Measurements from ENCODE around the gene CPVL. TPM values are rescaled to one million over a fixed set of nuclear protein-coding genes. Genes with fewer than 3 reads are reported as not detected.

CPVL gene
- total RNA-seq, 1 donor from 2014 or later = 22.2 TPM

GRCh38 chr7:29013931-29014330 lies 132.4 kb downstream of the CPVL start:
- Histone ChIP-seq H3K9me3 (ENCODE audit: insufficient read depth, low read depth, low read length) (peaks cover 2% of the 10 kb centered on the region), H3K4me3 (ENCODE audit: insufficient read depth, low read depth, low read length) (no peak overlapping the region), H3K79me2 (ENCODE audit: insufficient read depth, low read length) (no peaks in the 10 kb centered on the region), H3K27me3 (ENCODE audit: insufficient read depth, low read length) (no peaks in the 10 kb centered on the region), H4K20me1 (ENCODE audit: insufficient read depth, low read length) (no peaks in the 10 kb centered on the region), H3K4me2 (ENCODE audit: low read length) (no peak overlapping the region), H2AFZ (ENCODE audit: low read depth, low read length) (no peak overlapping the region), H3K4me1 (ENCODE audit: insufficient read depth, low read length) (no peaks in the 10 kb centered on the region), H3K27ac (ENCODE audit: low read depth, low read length) (no peak overlapping the region), H3K36me3 (ENCODE audit: insufficient read depth, low read length) (no peaks in the 10 kb centered on the region), H3K9ac (ENCODE audit: low read length) (no peak overlapping the region)
- H3K36me3 Mint-ChIP-seq (ENCODE audit: low read depth, unreplicated experiment) = no peaks in the 10 kb centered on the region
- TF ChIP-seq EZH2 (IDR thresholded peaks at IDR 0.05; ENCODE audit: insufficient read depth, low read length) = no peak
- no peak for TF ChIP-seq CTCF (IDR thresholded peaks at IDR 0.05; ENCODE audit: insufficient read depth, low read depth, low read length)
- H3K27me3 Mint-ChIP-seq (ENCODE audit: low read depth, unreplicated experiment) = no peaks in the 10 kb centered on the region
- H3K9me3 Mint-ChIP-seq (ENCODE audit: unreplicated experiment) = peaks cover 7% of the 10 kb centered on the region
- DNase-seq (ENCODE audit: low read depth) (no peak), FAIRE-seq (no peak)
- no peak overlapping the region for H3K4me3 Mint-ChIP-seq (ENCODE audit: unreplicated experiment)
- no peak overlapping the region for H3K27ac Mint-ChIP-seq (ENCODE audit: unreplicated experiment)
- H3K4me1 Mint-ChIP-seq (ENCODE audit: low read depth, unreplicated experiment) = peaks cover 5% of the 10 kb centered on the region

- H3K4me1 ChIP-seq (ENCODE audit: insufficient read depth, low read length) = no peaks in the 10 kb centered on the region
- no peaks in the 10 kb centered on the region for H3K36me3 ChIP-seq (ENCODE audit: insufficient read depth, low read length)
- Mint-ChIP-seq H3K4me1 (ENCODE audit: low read depth, unreplicated experiment) (peaks cover 5% of the 10 kb centered on the region), H3K36me3 (ENCODE audit: low read depth, unreplicated experiment) (no peaks in the 10 kb centered on the region), H3K4me3 (ENCODE audit: unreplicated experiment) (no peak overlapping the region), H3K9me3 (ENCODE audit: unreplicated experiment) (peaks cover 7% of the 10 kb centered on the region), H3K27me3 (ENCODE audit: low read depth, unreplicated experiment) (no peaks in the 10 kb centered on the region), H3K27ac (ENCODE audit: unreplicated experiment) (no peak overlapping the region)
- peaks cover 2% of the 10 kb centered on the region for H3K9me3 ChIP-seq (ENCODE audit: insufficient read depth, low read depth, low read length)
- no peak overlapping the region for H2AFZ ChIP-seq (ENCODE audit: low read depth, low read length)
- no peak overlapping the region for H3K4me3 ChIP-seq (ENCODE audit: insufficient read depth, low read depth, low read length)
- TF ChIP-seq EZH2 (IDR thresholded peaks at IDR 0.05; ENCODE audit: insufficient read depth, low read length) = no peak
- TF ChIP-seq CTCF (IDR thresholded peaks at IDR 0.05; ENCODE audit: insufficient read depth, low read depth, low read length) = no peak
- H3K4me2 ChIP-seq (ENCODE audit: low read length) = no peak overlapping the region
- H3K79me2 ChIP-seq (ENCODE audit: insufficient read depth, low read length) = no peaks in the 10 kb centered on the region
- no peak overlapping the region for H3K9ac ChIP-seq (ENCODE audit: low read length)
- no peaks in the 10 kb centered on the region for H4K20me1 ChIP-seq (ENCODE audit: insufficient read depth, low read length)
- no peak overlapping the region for H3K27ac ChIP-seq (ENCODE audit: low read depth, low read length)
- DNase-seq (ENCODE audit: low read depth) (peak; percentile 14), FAIRE-seq (no peak)
- H3K27me3 ChIP-seq (ENCODE audit: insufficient read depth, low read length) = no peaks in the 10 kb centered on the region
These were observed 133.1 kb downstream of the CPVL start for GRCh38 chr7:29013082-29013695.

- Histone ChIP-seq H3K4me2 (ENCODE audit: low read length) (no peak overlapping the region), H3K4me3 (ENCODE audit: insufficient read depth, low read depth, low read length) (no peak overlapping the region), H3K9me3 (ENCODE audit: insufficient read depth, low read depth, low read length) (peaks cover 2% of the 10 kb centered on the region), H3K4me1 (ENCODE audit: insufficient read depth, low read length) (no peaks in the 10 kb centered on the region), H4K20me1 (ENCODE audit: insufficient read depth, low read length) (no peaks in the 10 kb centered on the region), H2AFZ (ENCODE audit: low read depth, low read length) (no peak overlapping the region), H3K36me3 (ENCODE audit: insufficient read depth, low read length) (no peaks in the 10 kb centered on the region), H3K27me3 (ENCODE audit: insufficient read depth, low read length) (no peaks in the 10 kb centered on the region), H3K9ac (ENCODE audit: low read length) (no peak overlapping the region), H3K27ac (ENCODE audit: low read depth, low read length) (no peak overlapping the region), H3K79me2 (ENCODE audit: insufficient read depth, low read length) (no peaks in the 10 kb centered on the region)
- H3K9me3 Mint-ChIP-seq (ENCODE audit: unreplicated experiment) = peaks cover 12% of the 10 kb centered on the region
- H3K36me3 Mint-ChIP-seq (ENCODE audit: low read depth, unreplicated experiment) = peaks cover 2% of the 10 kb centered on the region
- H3K27ac Mint-ChIP-seq (ENCODE audit: unreplicated experiment) = no peak overlapping the region
- no peak overlapping the region for H3K4me3 Mint-ChIP-seq (ENCODE audit: unreplicated experiment)
- TF ChIP-seq EZH2 (IDR thresholded peaks at IDR 0.05; ENCODE audit: insufficient read depth, low read length) = no peak
- TF ChIP-seq CTCF (IDR thresholded peaks at IDR 0.05; ENCODE audit: insufficient read depth, low read depth, low read length) = no peak
- peaks cover 3% of the 10 kb centered on the region for H3K4me1 Mint-ChIP-seq (ENCODE audit: low read depth, unreplicated experiment)
- no peaks in the 10 kb centered on the region for H3K27me3 Mint-ChIP-seq (ENCODE audit: low read depth, unreplicated experiment)
- DNase-seq (ENCODE audit: low read depth) (no peak), FAIRE-seq (no peak)
These were observed 136.4 kb downstream of the CPVL start for GRCh38 chr7:29009947-29010346.
